Measurements from ENCODE around the gene CMYA5. TPM values are rescaled to one million over a fixed set of nuclear protein-coding genes. Genes with fewer than 3 reads are reported as not detected.
"Not testable (repeated sequence)": the region's sequence is repeated elsewhere in the genome, so short reads cannot be mapped to it uniquely, and the experiment has no call there.

CMYA5 gene
- total and polyA plus RNA-seq, 2 experiments from 2014 or later = 1.1 to 3.5 TPM

DNA sequence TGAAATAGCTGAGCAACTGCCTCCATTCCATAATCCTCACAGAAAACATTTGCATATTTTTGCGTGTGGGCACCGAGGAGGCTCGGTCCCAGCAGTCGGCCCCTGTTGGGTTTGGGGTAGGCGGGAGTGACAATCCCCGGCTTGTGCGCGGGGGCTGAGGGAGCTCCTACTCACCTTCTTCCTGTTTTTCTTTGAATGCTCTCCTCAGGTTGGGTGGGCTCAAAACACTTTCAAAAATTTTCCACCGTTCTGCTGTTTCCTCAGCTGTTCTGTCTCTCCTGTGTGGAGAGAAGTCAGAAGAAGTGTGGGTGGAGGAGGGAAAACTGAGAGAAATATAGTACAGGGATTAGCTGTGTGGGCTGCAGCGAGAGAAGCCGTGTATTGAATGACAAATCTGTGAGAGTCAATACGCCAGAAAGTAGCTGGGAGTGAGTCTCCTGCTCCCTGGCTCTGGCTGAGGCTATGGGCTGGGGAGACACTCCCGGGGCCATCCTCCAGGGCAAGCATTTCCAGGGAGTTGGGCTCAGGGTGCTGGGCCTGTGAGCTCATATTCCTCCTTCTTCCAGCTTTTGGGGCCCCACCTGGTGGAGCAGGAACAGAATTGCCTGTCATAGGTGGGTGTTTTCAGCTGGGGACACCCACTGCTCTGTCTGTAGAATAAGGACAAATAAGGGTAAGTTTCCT, 84.7 kb downstream of the CMYA5 start:
- Histone ChIP-seq H3K4me2 (no peak overlapping the region), H3K9me3 (ENCODE audit: low read depth) (no peaks in the 10 kb centered on the region), H4K20me1 (ENCODE audit: insufficient read depth, poor library complexity, severe bottlenecking) (no peaks in the 10 kb centered on the region), H3K9me2 (replicated peaks; ENCODE audit: insufficient read depth) (no peaks in the 10 kb centered on the region), H3K4me3 (no peak overlapping the region), H3K27me3 (no peaks in the 10 kb centered on the region), H3K36me3 (replicated peaks; ENCODE audit: insufficient read depth, low read depth) (no peaks in the 10 kb centered on the region), H3K79me2 (no peaks in the 10 kb centered on the region), H3K4me1 (ENCODE audit: insufficient read depth) (no peaks in the 10 kb centered on the region), H2AFZ (no peak overlapping the region), H3K27ac (no peak overlapping the region)
- TF ChIP-seq EZH2phosphoT487 (IDR thresholded peaks at IDR 0.05; ENCODE audit: low read depth, severe bottlenecking, unreplicated experiment) = no peak
- TF ChIP-seq, protein P1, sequence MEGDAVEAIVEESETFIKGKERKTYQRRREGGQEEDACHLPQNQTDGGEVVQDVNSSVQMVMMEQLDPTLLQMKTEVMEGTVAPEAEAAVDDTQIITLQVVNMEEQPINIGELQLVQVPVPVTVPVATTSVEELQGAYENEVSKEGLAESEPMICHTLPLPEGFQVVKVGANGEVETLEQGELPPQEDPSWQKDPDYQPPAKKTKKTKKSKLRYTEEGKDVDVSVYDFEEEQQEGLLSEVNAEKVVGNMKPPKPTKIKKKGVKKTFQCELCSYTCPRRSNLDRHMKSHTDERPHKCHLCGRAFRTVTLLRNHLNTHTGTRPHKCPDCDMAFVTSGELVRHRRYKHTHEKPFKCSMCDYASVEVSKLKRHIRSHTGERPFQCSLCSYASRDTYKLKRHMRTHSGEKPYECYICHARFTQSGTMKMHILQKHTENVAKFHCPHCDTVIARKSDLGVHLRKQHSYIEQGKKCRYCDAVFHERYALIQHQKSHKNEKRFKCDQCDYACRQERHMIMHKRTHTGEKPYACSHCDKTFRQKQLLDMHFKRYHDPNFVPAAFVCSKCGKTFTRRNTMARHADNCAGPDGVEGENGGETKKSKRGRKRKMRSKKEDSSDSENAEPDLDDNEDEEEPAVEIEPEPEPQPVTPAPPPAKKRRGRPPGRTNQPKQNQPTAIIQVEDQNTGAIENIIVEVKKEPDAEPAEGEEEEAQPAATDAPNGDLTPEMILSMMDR (IDR thresholded peaks at IDR 0.05; ENCODE audit: poor library complexity) = peak; percentile 30
- 80% methylated on average over 13 of the region's 13 CpGs for WGBS (ENCODE audit: low lambda C conversion rate, missing lambda C conversion rate)
- DNase-seq (ENCODE audit: low spot score) = peak; percentile 59

DNA sequence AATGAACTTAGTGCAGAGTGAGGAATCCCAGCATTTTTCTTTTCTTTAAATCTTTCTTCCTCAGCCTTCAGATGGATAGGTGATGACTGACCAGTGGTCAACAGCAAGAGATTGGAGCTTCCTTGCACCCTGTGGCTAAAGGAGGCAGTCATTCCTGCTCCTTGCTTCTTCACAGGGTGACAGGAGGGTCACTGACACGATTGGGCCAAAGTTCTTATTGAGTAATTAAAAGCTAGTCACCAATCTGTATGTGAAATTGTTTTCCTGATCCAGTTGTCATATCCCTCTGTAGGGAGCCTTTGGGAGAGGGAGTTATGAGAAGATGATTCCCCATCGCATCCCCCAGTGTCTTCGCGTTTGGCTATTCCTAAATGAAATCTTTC, 85.2 kb downstream of the CMYA5 start:
- H3K27me3 ChIP-seq = no peaks in the 10 kb centered on the region
- H4K20me1 ChIP-seq (ENCODE audit: insufficient read depth, poor library complexity, severe bottlenecking) = no peaks in the 10 kb centered on the region
- no peaks in the 10 kb centered on the region for H3K36me3 ChIP-seq (replicated peaks; ENCODE audit: insufficient read depth, low read depth)
- no peaks in the 10 kb centered on the region for H3K79me2 ChIP-seq
- H2AFZ ChIP-seq = no peak overlapping the region
- TF ChIP-seq EZH2 (IDR thresholded peaks at IDR 0.05; ENCODE audit: borderline replicate concordance) (no peak), EZH2phosphoT487 (IDR thresholded peaks at IDR 0.05; ENCODE audit: low read depth, severe bottlenecking, unreplicated experiment) (no peak)
- TF ChIP-seq, protein P1 (IDR thresholded peaks at IDR 0.05; ENCODE audit: poor library complexity) = no peak
- 84% methylated on average over 4 of the region's 4 CpGs for WGBS (ENCODE audit: low lambda C conversion rate, missing lambda C conversion rate)
- DNase-seq (ENCODE audit: low spot score) = no peak
- H3K9me2 ChIP-seq (replicated peaks; ENCODE audit: insufficient read depth) = no peaks in the 10 kb centered on the region
- no peak overlapping the region for H3K4me2 ChIP-seq
- H3K27ac ChIP-seq = no peak overlapping the region
- H3K4me3 ChIP-seq = no peak overlapping the region
- H3K9me3 ChIP-seq (ENCODE audit: low read depth) = no peaks in the 10 kb centered on the region
- no peaks in the 10 kb centered on the region for H3K4me1 ChIP-seq (ENCODE audit: insufficient read depth)

DNA sequence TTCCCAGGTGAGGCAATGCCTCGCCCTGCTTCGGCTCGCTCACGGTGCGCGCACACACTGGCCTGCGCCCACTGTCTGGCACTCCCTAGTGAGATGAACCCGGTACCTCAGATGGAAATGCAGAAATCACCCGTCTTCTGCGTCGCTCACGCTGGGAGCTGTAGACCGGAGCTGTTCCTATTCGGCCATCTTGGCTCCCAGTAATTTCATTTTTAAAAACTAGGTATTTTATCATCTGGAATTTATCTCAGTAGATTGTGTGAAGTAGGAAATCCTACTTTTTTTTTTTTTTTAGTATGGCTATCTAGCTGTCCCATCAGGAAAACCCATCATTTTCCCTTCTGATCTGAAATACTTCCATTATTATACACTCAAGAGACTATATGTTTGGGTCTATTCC, 95.1 kb downstream of the CMYA5 start:
- not testable (repeated sequence) for H3K36me3 ChIP-seq (replicated peaks; ENCODE audit: insufficient read depth, low read depth); H3K4me1 ChIP-seq (ENCODE audit: insufficient read depth); H3K27me3 ChIP-seq; H3K79me2 ChIP-seq; H4K20me1 ChIP-seq (ENCODE audit: insufficient read depth, poor library complexity, severe bottlenecking); H3K9me3 ChIP-seq (ENCODE audit: low read depth); H3K9me2 ChIP-seq (replicated peaks; ENCODE audit: insufficient read depth); DNase-seq (ENCODE audit: low spot score)
- H3K27ac ChIP-seq = peak overlapping the region; percentile 87
- H2AFZ ChIP-seq = peak overlapping the region; percentile 81
- WGBS (ENCODE audit: low lambda C conversion rate, missing lambda C conversion rate) = 40% methylated on average over 10 of the region's 14 CpGs
- peak overlapping the region; percentile 64 for H3K4me3 ChIP-seq
- H3K4me2 ChIP-seq = peak overlapping the region; percentile 77

DNA sequence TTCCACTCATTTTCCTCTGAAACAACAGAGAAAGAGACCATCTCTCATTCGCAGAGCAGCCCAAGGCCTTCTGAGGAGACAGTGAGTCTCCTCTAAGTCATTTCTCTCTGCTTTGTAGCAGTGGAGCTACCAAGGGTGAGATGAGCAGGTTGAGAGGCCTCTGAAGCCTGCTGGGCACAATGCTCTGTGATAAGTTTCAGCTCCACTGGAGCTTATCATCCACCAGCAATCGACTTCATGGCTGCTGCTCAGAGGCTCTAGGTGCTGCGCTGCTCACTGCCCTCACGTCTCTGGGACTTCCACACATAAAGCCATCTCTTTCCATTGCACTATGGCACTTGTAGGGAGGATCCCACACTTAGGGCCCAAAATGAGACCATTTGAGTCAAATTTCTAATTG, 96.3 kb downstream of the CMYA5 start:
- Histone ChIP-seq H3K4me3 (no peak overlapping the region), H3K36me3 (replicated peaks; ENCODE audit: insufficient read depth, low read depth) (no peaks in the 10 kb centered on the region), H3K9me2 (replicated peaks; ENCODE audit: insufficient read depth) (no peaks in the 10 kb centered on the region), H2AFZ (no peak overlapping the region), H3K4me1 (ENCODE audit: insufficient read depth) (peaks cover 4% of the 10 kb centered on the region), H3K27me3 (no peaks in the 10 kb centered on the region), H4K20me1 (ENCODE audit: insufficient read depth, poor library complexity, severe bottlenecking) (no peaks in the 10 kb centered on the region), H3K4me2 (no peak overlapping the region), H3K27ac (no peak overlapping the region), H3K9me3 (ENCODE audit: low read depth) (no peaks in the 10 kb centered on the region), H3K79me2 (no peaks in the 10 kb centered on the region)
- no peak for DNase-seq (ENCODE audit: low spot score)
- TF ChIP-seq EZH2phosphoT487 (IDR thresholded peaks at IDR 0.05; ENCODE audit: low read depth, severe bottlenecking, unreplicated experiment) (no peak), EZH2 (IDR thresholded peaks at IDR 0.05; ENCODE audit: borderline replicate concordance) (no peak)
- TF ChIP-seq, protein P1 (IDR thresholded peaks at IDR 0.05; ENCODE audit: poor library complexity) = no peak
- 90% methylated on average over 4 of the region's 4 CpGs for WGBS (ENCODE audit: low lambda C conversion rate, missing lambda C conversion rate)
